ENCODE results near the gene TEN1.

Gene TEN1

GRCh38 chr17:76000755-76001521 lies 21.9 kb downstream of the TEN1 start, which contains the start of gene CDK3:
CDK3 (plus strand) TSS chr17:76000855; CDS start chr17:76001426, 571 bp downstream.
- no peak within 1 kb of the TSS for H3K4me3 ChIP-seq
- peak; percentile 68 for DNase-seq (ENCODE audit: low spot score)
- H3K27ac ChIP-seq, result no peak within 1 kb of the TSS
- TF ChIP-seq CTCF (IDR thresholded peaks at IDR 0.05), result no peak

- no peak overlapping the region for H3K4me3 ChIP-seq
- no peak for TF ChIP-seq CTCF (IDR thresholded peaks at IDR 0.05)
- no peak for DNase-seq (ENCODE audit: low spot score)
- H3K27ac ChIP-seq, result no peak overlapping the region
These were observed 23.1 kb downstream of the TEN1 start for GRCh38 chr17:76002100-76002499.

- no peak for DNase-seq (ENCODE audit: low spot score)
These were observed 24.9 kb downstream of the TEN1 start for GRCh38 chr17:76003915-76004314.

GRCh38 chr17:76004750-76005262 lies 25.8 kb downstream of the TEN1 start:
- DNase-seq (ENCODE audit: low spot score), result no peak
- H3K4me3 ChIP-seq, result no peak overlapping the region
- no peak for TF ChIP-seq CTCF (IDR thresholded peaks at IDR 0.05)
- H3K27ac ChIP-seq, result no peak overlapping the region

More at GRCh38 chr17:76003915-76004314, 24.9 kb downstream of the TEN1 start:
- no peak overlapping the region for H3K4me3 ChIP-seq
- no peak for TF ChIP-seq CTCF (IDR thresholded peaks at IDR 0.05)
- H3K27ac ChIP-seq, result no peak overlapping the region

GRCh38 chr17:76005263-76006149 lies 26.5 kb downstream of the TEN1 start:
- peak; percentile 67 for TF ChIP-seq CTCF (IDR thresholded peaks at IDR 0.05)
- Histone ChIP-seq H3K27ac (no peak overlapping the region), H3K4me3 (no peak overlapping the region)
- DNase-seq (ENCODE audit: low spot score), result no peak

GRCh38 chr17:76007131-76007849 lies 28.2 kb downstream of the TEN1 start:
- TF ChIP-seq CTCF (IDR thresholded peaks at IDR 0.05), result no peak
- Histone ChIP-seq H3K4me3 (no peak overlapping the region), H3K27ac (no peak overlapping the region)
- no peak for DNase-seq (ENCODE audit: low spot score)
